Measurements from ENCODE around the gene FLNC.

DNA sequence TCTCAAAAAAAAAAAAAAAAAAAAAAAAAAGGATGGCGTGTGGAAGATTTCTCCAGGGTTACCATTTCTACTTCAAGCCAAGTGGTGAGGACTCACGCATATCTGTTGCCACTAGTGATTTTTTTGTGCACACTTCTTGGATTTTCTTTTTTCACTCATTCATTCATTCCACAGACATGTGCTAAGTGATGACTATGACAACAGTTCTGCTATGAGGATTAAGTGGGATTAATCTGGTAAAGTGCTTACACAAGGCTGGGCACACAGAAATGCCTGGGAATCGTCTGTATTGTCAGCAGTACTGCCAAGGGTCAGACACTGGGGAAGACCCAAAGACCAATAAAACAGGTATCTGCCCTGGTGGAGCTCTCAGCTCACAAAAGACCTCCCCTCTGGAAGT lies 48.4 kb upstream of the FLNC start:
- TF ChIP-seq, protein P1, sequence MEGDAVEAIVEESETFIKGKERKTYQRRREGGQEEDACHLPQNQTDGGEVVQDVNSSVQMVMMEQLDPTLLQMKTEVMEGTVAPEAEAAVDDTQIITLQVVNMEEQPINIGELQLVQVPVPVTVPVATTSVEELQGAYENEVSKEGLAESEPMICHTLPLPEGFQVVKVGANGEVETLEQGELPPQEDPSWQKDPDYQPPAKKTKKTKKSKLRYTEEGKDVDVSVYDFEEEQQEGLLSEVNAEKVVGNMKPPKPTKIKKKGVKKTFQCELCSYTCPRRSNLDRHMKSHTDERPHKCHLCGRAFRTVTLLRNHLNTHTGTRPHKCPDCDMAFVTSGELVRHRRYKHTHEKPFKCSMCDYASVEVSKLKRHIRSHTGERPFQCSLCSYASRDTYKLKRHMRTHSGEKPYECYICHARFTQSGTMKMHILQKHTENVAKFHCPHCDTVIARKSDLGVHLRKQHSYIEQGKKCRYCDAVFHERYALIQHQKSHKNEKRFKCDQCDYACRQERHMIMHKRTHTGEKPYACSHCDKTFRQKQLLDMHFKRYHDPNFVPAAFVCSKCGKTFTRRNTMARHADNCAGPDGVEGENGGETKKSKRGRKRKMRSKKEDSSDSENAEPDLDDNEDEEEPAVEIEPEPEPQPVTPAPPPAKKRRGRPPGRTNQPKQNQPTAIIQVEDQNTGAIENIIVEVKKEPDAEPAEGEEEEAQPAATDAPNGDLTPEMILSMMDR (IDR thresholded peaks at IDR 0.05; ENCODE audit: insufficient read depth, low read length, poor library complexity, severe bottlenecking), result no peak
- TF ChIP-seq EZH2phosphoT487 (conservative IDR thresholded peaks at IDR 0.05; ENCODE audit: low read length), result no peak

All from SU-DHL-6 (cell line).